HepG2 (cell line): ENCODE measurements around the gene SYT17. TPM values are rescaled to one million over a fixed set of nuclear protein-coding genes. Genes with fewer than 3 reads are reported as not detected.

Source experiments
- ARID5B ChIP-seq: IDR thresholded peaks from 2 replicates; pipeline ENCODE4 v1.4.0; 2020; ENCODE audit warnings: mild to moderate bottlenecking, missing genetic modification reagents
- ATAD3A ChIP-seq: sonication (generic); formaldehyde crosslinking; IDR thresholded peaks from 2 replicates; pipeline ENCODE4 v1.4.0; 2020; ENCODE audit warnings: missing genetic modification reagents
- ATF1 ChIP-seq: IDR thresholded peaks from 2 replicates; pipeline ENCODE4 v1.6.1; 2016; ENCODE audit warnings: mild to moderate bottlenecking, control low read depth
- CAMTA2 ChIP-seq: sonication (generic); formaldehyde crosslinking; IDR thresholded peaks from 2 replicates; pipeline ENCODE4 v1.4.0; 2020; ENCODE audit warnings: mild to moderate bottlenecking, missing genetic modification reagents, borderline replicate concordance
- HIVEP1 ChIP-seq: sonication (generic); formaldehyde crosslinking; IDR thresholded peaks from 2 replicates; pipeline ENCODE4 v1.4.0; 2020; ENCODE audit warnings: mild to moderate bottlenecking, missing genetic modification reagents
- HOXD1 ChIP-seq: sonication (generic); formaldehyde crosslinking; IDR thresholded peaks from 2 replicates; pipeline ENCODE4 v1.5.0; 2020; ENCODE audit warnings: missing genetic modification reagents
- ISL2 ChIP-seq: sonication (generic); formaldehyde crosslinking; IDR thresholded peaks from 2 replicates; pipeline ENCODE4 v1.5.0; 2020; ENCODE audit warnings: missing genetic modification reagents
- NFYB ChIP-seq: sonication (generic); formaldehyde crosslinking; IDR thresholded peaks from 2 replicates; pipeline ENCODE4 v1.4.0; 2020; ENCODE audit warnings: missing genetic modification reagents
- PRDM10 ChIP-seq: sonication (generic); formaldehyde crosslinking; IDR thresholded peaks from 2 replicates; pipeline ENCODE4 v1.4.0; 2020; ENCODE audit warnings: low read depth, missing genetic modification reagents
- RARA ChIP-seq: IDR thresholded peaks from 2 replicates; pipeline ENCODE4 v1.6.1; 2016; ENCODE audit warnings: missing genetic modification reagents, missing compliant biosample characterization
- SP140L ChIP-seq: sonication (generic); formaldehyde crosslinking; IDR thresholded peaks from 2 replicates; pipeline ENCODE4 v1.4.0; 2020; ENCODE audit warnings: missing genetic modification reagents, borderline replicate concordance
- SRSF4 ChIP-seq: fragments of 200-400 bp; formaldehyde crosslinking; IDR thresholded peaks from one replicate; pipeline ENCODE4 v1.6.1; 2018; ENCODE audit warnings: mild to moderate bottlenecking, low read depth, low read length, moderate library complexity; ENCODE audit not compliant: poor library complexity, severe bottlenecking
- TRIM22 ChIP-seq: fragments of 450-650 bp; IDR thresholded peaks from 2 replicates; pipeline ENCODE4 v1.6.1; 2017
- ZFP36 ChIP-seq: fragments of 150-350 bp; IDR thresholded peaks from 2 replicates; pipeline ENCODE4 v1.6.1; 2018; ENCODE audit warnings: borderline replicate concordance, low read length, low read depth; ENCODE audit not compliant: partially characterized antibody
- ZKSCAN1 ChIP-seq: fragments of 150-350 bp; IDR thresholded peaks from 2 replicates; pipeline ENCODE4 v1.6.1; 2014; ENCODE audit warnings: low read length
- ZMYM3 ChIP-seq: sonication (generic); formaldehyde crosslinking; IDR thresholded peaks from 2 replicates; pipeline ENCODE4 v1.5.1; 2020; ENCODE audit warnings: mild to moderate bottlenecking, missing genetic modification reagents
- ZNF616 ChIP-seq: sonication (generic); formaldehyde crosslinking; IDR thresholded peaks from 2 replicates; pipeline ENCODE4 v1.5.0; 2020; ENCODE audit warnings: low read depth, mild to moderate bottlenecking, missing genetic modification reagents
- ZNF644 ChIP-seq: IDR thresholded peaks from 2 replicates; pipeline ENCODE4 v1.6.1; 2016; ENCODE audit warnings: low read depth
- ZNF678 ChIP-seq: sonication (generic); formaldehyde crosslinking; IDR thresholded peaks from 2 replicates; pipeline ENCODE4 v1.4.0; 2020; ENCODE audit warnings: mild to moderate bottlenecking, missing genetic modification reagents
- ZNF761 ChIP-seq: sonication (generic); formaldehyde crosslinking; conservative IDR thresholded peaks from 2 replicates; pipeline ENCODE4 v1.4.0; 2020; ENCODE audit warnings: mild to moderate bottlenecking, missing genetic modification reagents
- ZNF773 ChIP-seq: sonication (generic); formaldehyde crosslinking; IDR thresholded peaks from 2 replicates; pipeline ENCODE4 v1.4.0; 2020; ENCODE audit warnings: missing genetic modification reagents, borderline replicate concordance
- ZNF788 ChIP-seq: sonication (generic); formaldehyde crosslinking; IDR thresholded peaks from 2 replicates; pipeline ENCODE4 v1.5.0; 2020; ENCODE audit warnings: mild to moderate bottlenecking, missing genetic modification reagents, borderline replicate concordance
- polyA plus RNA-seq, 8 experiments: library from polyadenylated mRNA; depleted of rRNA in 3 of 8; stranded (reverse) in 7 of 8; unstranded in 1 of 8; fragments of >200 nt; fragmentation: Illumina TruSeq in 4 of 8; extraction: Trizol in 4 of 8; gene quantifications; 2 replicates each; pipeline versions ENCODE4 v1.2.1 to v1.2.3, GENCODE V29; 2011 to 2016; ENCODE audit warnings: low read depth in 4 of 8, missing spikeins in 1 of 8, mixed read lengths in 1 of 8; ENCODE audit not compliant: insufficient read depth in 1 of 8
- total RNA-seq, 5 experiments: library from RNA; depleted of rRNA; stranded (reverse); fragments of >200 nt; fragmentation: Illumina TruSeq; extraction: Trizol; gene quantifications; 2 replicates each; pipeline ENCODE4 v1.2.3, GENCODE V29; 2016; ENCODE audit warnings: low read depth in 1 of 5

The SYT17 gene
- total and polyA plus RNA-seq, 2 of the 13 experiments (the other 11 are each of a cell fraction or from before 2014, with no cell fraction given), result 0.44 TPM; not detected in 1

GRCh38 chr16:19123535-19124178, 44.4 kb upstream of the SYT17 start (continued):
- TF ChIP-seq TRIM22, result no peak
- no peak for TF ChIP-seq ZNF678 (CRISPR knock-in tag)
- TF ChIP-seq ZNF788 (CRISPR knock-in tag), result no peak
- TF ChIP-seq CAMTA2 (CRISPR knock-in tag), result no peak
- no peak for TF ChIP-seq ZNF616 (CRISPR knock-in tag)
- no peak for TF ChIP-seq ZNF761 (CRISPR knock-in tag)
- TF ChIP-seq ZNF773, result no peak
- TF ChIP-seq ARID5B (CRISPR knock-in tag), result peak; percentile 81
- no peak for TF ChIP-seq ZFP36
- TF ChIP-seq ZNF644 (CRISPR knock-in tag), result peak; percentile 33; the same call in 1 of the 2 replicates
- no peak for TF ChIP-seq SP140L (CRISPR knock-in tag)
- 0 out of 2 replicates have a peak, but pooled peaks have one; percentile 16 for TF ChIP-seq HIVEP1
- TF ChIP-seq HOXD1, result no peak
- TF ChIP-seq ZMYM3 (CRISPR knock-in tag), result peak; percentile 94
- TF ChIP-seq RARA (CRISPR knock-in tag), result peak; percentile 63
- no peak for TF ChIP-seq ISL2
- peak; percentile 62; the same call in 1 of the 2 replicates for TF ChIP-seq ZKSCAN1
- no peak for TF ChIP-seq NFYB (CRISPR knock-in tag)
- TF ChIP-seq SRSF4, result no peak
- TF ChIP-seq ATAD3A (CRISPR knock-in tag), result no peak
- TF ChIP-seq PRDM10 (CRISPR knock-in tag), result 0 out of 2 replicates have a peak, but pooled peaks have one; percentile 22
- TF ChIP-seq ATF1 (CRISPR knock-in tag), result no peak; the same call in 1 of the 2 replicates
